Inferior parietal cortex (tissue), 1 donor: ENCODE data around the gene ATG12.

Experiments
- DNase-seq: peaks from one replicate; pipeline ENCODE4 v3.0.0-alpha.2; 2016; ENCODE audit errors: extremely low spot score

ATG12 gene

GRCh38 chr5:115807654-115808052 lies 33.7 kb downstream of the ATG12 start:
- no peak for DNase-seq

GRCh38 chr5:115806986-115807653 lies 34.2 kb downstream of the ATG12 start:
- no peak for DNase-seq

GRCh38 chr5:115801984-115802383 lies 39.4 kb downstream of the ATG12 start:
- DNase-seq, result no peak

GRCh38 chr5:115801152-115801551 lies 40.2 kb downstream of the ATG12 start:
- no peak for DNase-seq

GRCh38 chr5:115800108-115800507 lies 41.3 kb downstream of the ATG12 start:
- DNase-seq, result no peak

GRCh38 chr5:115798252-115798651 lies 43.1 kb downstream of the ATG12 start:
- no peak for DNase-seq

GRCh38 chr5:115796656-115797055 lies 44.7 kb downstream of the ATG12 start:
- no peak for DNase-seq

- DNase-seq, result no peak
Measured at GRCh38 chr5:115795700-115796099, 45.7 kb downstream of the ATG12 start.

GRCh38 chr5:115788440-115788839 lies 52.9 kb downstream of the ATG12 start:
- DNase-seq, result no peak

GRCh38 chr5:115787426-115787825 lies 53.9 kb downstream of the ATG12 start:
- no peak for DNase-seq

- DNase-seq, result no peak
Measured at GRCh38 chr5:115785381-115786065, 55.8 kb downstream of the ATG12 start.

- no peak for DNase-seq
Measured at GRCh38 chr5:115778417-115778816, 62.9 kb downstream of the ATG12 start.
